GM12864 (cell line): ENCODE results near the gene CIROP.
A peak's percentile ranks its signal among the peaks of the same experiment; 100 is the strongest.

Experiments used
- DNase-seq: peaks from one replicate; pipeline ENCODE4 v3.0.0-alpha.2; 2011; ENCODE audit warnings: low read depth
- H3K4me3 ChIP-seq: 2 replicates; pipeline ENCODE4 v1.5.1; 2011; ENCODE audit warnings: mild to moderate bottlenecking, low read depth, low read length, control low read depth
- CTCF ChIP-seq: IDR thresholded peaks from 2 replicates; pipeline ENCODE4 v1.5.1; 2011; ENCODE audit warnings: low read depth, mild to moderate bottlenecking, moderate library complexity, low read length, control low read depth, inconsistent platforms; ENCODE audit errors: missing control alignments

CIROP gene

DNA sequence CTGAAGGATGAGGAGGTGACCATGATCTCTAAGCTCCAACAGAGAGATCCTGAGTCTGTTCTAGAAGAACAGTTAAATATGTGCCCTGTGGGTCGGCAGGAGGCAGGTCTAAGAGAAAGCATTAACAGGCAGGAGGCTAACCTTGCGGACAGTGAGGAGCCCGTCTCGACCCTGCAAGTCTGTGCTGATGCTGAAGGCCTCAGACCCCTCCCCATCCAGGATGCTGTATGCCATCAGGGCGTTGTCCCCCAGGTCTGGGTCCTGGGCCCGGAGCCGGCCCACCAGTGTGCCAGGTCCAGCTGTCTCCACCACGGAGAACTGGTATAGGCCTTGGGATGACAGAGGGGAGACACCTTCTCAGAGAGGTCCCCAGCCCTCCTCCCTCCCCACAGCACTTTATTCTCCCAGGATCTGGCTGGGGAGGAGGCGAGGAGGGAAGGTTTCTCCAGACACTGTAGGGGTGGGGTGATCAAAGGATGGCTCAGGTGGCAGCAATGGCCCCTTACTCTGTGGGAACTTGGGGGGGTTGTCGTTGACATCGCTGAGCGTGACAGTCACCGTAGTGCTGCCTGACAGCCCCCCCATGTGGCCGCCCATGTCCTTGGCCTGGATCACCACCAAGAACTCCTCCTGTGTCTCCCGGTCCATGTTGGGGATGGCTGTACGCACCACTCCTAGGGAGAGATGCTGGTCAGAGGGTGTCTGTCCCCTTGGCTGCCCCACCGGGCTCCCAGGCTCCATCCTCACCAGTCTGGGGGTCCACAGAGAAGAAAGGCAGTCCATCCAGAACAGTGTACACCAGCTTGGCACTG is 50.6 kb downstream of the CIROP start:
- no peak for DNase-seq

GRCh38 chr14:23053426-23053825 is 51.4 kb downstream of the CIROP start:
- DNase-seq = no peak
- no peak for TF ChIP-seq CTCF
- H3K4me3 ChIP-seq = no peak overlapping the region

More for the DNA sequence above, 50.6 kb downstream of the CIROP start:
- TF ChIP-seq CTCF = peak; percentile 58
- H3K4me3 ChIP-seq = no peak overlapping the region

- no peak for TF ChIP-seq CTCF
These were observed 52.1 kb downstream of the CIROP start for GRCh38 chr14:23052671-23053070.

GRCh38 chr14:23052182-23052623 is 52.6 kb downstream of the CIROP start:
- no peak overlapping the region for H3K4me3 ChIP-seq
- DNase-seq = no peak
- TF ChIP-seq CTCF = no peak

More at GRCh38 chr14:23052671-23053070, 52.1 kb downstream of the CIROP start:
- DNase-seq = no peak
- no peak overlapping the region for H3K4me3 ChIP-seq

- H3K4me3 ChIP-seq = no peak overlapping the region
- TF ChIP-seq CTCF = no peak
- DNase-seq = no peak
These were observed 53.4 kb downstream of the CIROP start for GRCh38 chr14:23051141-23052057.
